HG03460 (cell line): Measurements from ENCODE around the gene EPB41L2.
"Not testable (repeated sequence)": the region's sequence is repeated elsewhere in the genome, so short reads cannot be mapped to it uniquely, and the experiment has no call there.

Source experiments
- ATAC-seq: cut with Tn5 transposase; IDR thresholded peaks from one replicate; pipeline ENCODE4 v1.9.1; 2021; ENCODE audit not compliant: unreplicated experiment

Gene EPB41L2

DNA sequence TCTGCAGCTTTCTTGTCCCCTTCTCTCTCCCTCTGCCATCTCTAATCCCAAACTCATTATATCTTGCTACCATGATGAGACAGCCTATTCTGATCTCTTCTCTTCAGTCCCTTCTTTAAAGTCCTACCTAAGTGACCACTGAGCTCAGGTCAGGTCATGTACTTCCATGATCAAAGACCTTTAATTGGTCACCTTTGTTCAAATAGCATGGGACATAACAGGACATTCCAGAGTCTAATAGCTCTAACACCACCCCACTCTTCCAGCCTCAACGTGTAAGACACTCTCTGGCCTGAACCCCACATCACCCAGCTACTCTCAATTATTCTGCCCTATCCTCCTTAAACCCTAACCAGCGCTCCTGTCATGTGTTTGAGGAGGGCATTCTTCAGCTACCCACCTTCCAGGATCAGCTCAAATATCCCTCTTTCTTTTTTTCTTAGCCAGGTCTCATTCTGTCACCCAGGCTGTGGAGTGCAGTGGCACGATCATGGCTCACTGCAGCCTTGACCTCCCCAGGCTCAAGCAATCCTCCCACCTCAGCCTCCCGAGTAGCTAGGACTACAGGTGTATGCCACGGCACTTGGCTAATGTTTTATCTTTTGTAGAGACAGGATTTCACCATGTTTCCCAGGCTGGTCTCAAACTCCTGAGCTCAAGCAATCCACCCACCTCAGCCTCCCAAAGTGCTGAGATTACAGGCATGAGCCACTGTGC is 237.9 kb downstream of the EPB41L2 start:
- ATAC-seq: no peak

- ATAC-seq: no peak
Measured at GRCh38 chr6:130822736-130823135, 240.3 kb downstream of the EPB41L2 start.

- ATAC-seq: no peak
Measured at GRCh38 chr6:130815200-130816071, 247.6 kb downstream of the EPB41L2 start.

GRCh38 chr6:130814506-130814905 is 248.5 kb downstream of the EPB41L2 start:
- no peak for ATAC-seq

- no peak for ATAC-seq
Measured at GRCh38 chr6:130811932-130812331, 251.1 kb downstream of the EPB41L2 start.

GRCh38 chr6:130810307-130811030 is 252.6 kb downstream of the EPB41L2 start:
- no peak for ATAC-seq

DNA sequence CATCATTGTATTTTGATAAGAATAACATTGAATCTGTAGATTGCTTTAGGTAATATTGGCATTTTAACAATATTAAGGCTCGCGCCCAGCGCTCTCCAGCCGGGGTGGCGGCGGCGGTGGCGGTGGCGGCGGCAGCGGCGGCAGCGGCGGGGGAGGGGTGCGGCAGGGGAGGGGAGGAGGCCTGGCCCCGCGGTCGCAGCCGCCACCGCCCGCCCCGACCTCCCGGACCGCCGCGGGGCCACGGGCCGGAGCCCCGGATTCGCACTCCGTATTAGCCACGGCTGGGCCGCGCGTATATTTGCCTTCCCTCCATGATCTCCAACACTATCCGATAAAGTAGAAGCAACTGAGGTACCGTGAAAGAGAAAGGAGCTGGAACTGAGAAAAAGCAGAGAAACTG is 261.7 kb downstream of the EPB41L2 start:
- ATAC-seq: not testable (repeated sequence)

GRCh38 chr6:130797061-130797460 is 266.0 kb downstream of the EPB41L2 start:
- no peak for ATAC-seq

- no peak for ATAC-seq
Measured at GRCh38 chr6:130796313-130796905, 266.6 kb downstream of the EPB41L2 start.

DNA sequence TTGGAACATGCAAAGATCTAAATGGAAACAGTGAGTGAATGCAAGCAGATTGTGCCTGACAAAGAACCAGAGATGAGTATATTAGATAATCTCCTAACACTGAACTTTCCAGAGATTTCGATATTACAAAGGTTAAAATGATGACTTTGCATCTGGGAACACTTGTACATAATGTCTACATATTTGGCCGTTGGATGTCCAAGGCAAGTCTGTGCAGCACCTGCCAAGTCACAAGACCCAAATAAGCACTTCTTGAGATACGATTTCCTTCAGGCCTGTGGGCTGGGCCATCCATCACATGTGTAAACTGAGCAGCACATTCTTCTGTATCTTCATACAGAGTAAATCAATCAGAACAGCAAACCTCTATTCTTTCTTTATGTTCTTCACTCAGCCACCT is 268.3 kb downstream of the EPB41L2 start:
- no peak for ATAC-seq

DNA sequence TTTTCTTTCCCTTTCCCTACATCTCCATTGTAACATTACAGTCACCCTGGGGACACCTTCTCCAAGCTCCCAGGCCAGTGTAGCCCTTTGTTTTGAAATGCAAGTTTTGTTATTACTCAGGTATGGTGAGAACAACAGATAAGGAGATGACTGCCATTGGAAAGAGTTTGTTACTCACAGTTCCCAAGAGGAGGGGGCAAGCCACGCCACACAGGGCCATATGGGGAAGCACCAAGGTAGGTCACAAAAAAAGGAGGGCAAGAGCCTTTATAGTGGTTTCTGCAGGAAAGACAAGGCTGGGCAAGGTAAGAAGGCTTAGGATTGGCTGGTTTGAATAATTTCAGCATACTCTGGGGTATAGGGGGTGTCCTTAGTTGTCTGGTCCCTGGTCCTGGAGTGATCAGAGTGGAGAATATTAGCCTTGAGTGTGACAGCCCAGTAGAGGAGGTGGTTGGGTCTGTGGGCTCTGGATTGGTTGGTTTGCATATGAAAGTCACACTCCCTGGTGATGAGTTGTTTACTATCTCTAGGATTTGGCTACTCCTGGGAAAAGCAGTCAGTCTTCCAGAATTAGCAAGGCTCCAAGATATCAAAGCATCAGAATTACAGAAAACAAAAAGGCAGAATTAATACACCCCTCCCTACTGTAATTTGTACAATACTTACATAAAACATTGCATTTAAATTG is 268.9 kb downstream of the EPB41L2 start:
- no peak for ATAC-seq
